GM08714 (cell line): ENCODE results near the gene MEG3.
"Not testable (repeated sequence)": the region's sequence is repeated elsewhere in the genome, so short reads cannot be mapped to it uniquely, and the experiment has no call there.

Experiments
- H3K4me3 ChIP-seq: fragments of 200-500 bp; sonication (Bioruptor generic); 2 replicates; pipeline ENCODE4 v1.5.1; 2014; ENCODE audit warnings: mild to moderate bottlenecking, low read length, inconsistent platforms
- ZNF274 ChIP-seq: IDR thresholded peaks from 2 replicates; pipeline ENCODE4 v1.6.1; 2012; ENCODE audit warnings: mild to moderate bottlenecking, low read depth, low read length

MEG3 gene

GRCh38 chr14:100784523-100785337 lies 41.2 kb upstream of the MEG3 start:
- H3K4me3 ChIP-seq, result no peak overlapping the region
- no peak for TF ChIP-seq ZNF274

- no peak overlapping the region for H3K4me3 ChIP-seq
- no peak for TF ChIP-seq ZNF274
Observed at GRCh38 chr14:100785338-100785615, 40.6 kb upstream of the MEG3 start.

- H3K4me3 ChIP-seq, result no peak overlapping the region
- TF ChIP-seq ZNF274, result no peak
Observed at GRCh38 chr14:100785626-100786025, 40.3 kb upstream of the MEG3 start.

- no peak overlapping the region for H3K4me3 ChIP-seq
- no peak for TF ChIP-seq ZNF274
Observed at GRCh38 chr14:100786131-100786530, 39.8 kb upstream of the MEG3 start.

DNA sequence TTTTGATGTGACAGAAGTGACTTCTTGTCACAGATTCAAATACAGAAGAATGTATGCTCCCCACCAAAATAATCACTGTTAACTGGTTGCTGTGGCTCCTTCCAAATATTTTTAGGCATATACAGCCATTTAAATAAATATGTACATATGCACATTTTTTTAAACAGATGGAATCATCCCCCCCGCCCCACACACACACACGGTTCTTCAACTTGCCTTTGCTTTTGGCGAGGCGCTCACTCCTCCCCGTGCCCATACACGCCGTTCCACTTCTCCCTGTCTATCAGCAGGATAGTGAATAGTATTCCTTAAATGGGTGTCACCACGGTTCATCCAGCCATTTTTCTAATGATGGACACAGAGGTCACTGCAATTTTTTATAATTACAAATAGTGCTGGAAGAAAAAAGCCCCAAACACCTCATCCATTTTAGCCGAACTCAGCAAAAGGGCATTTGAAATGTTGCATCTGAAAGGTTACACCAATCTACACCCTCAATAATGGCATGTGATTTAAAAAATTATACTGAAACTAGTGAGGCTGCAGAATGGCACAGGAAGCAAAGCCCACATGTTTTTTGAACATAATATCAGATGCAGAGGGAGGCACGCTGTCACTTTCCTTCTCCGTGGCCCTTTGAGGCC lies 39.2 kb upstream of the MEG3 start:
- no peak overlapping the region for H3K4me3 ChIP-seq
- TF ChIP-seq ZNF274, result no peak

DNA sequence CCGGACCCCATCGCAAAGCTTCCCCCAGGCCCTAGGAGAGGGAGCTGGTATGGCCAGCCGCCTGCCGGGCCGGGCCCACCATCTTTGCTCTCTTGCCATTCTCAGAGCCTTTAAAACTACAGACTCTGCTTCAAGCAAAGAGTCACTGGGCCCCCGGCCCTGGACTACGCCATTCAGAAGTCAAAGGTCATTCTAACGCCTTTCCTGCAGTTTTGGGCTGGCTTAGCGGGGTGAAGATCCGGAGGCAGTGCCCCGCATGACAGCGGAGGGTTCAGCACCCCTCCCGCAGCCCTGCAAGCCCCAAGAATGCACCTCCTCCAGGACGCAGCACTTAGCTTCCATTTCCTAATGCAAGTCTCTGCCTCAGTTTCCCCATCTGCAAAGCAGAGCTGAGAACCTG lies 38.3 kb upstream of the MEG3 start:
- no peak for TF ChIP-seq ZNF274
- H3K4me3 ChIP-seq, result no peak overlapping the region

- TF ChIP-seq ZNF274, result no peak
- H3K4me3 ChIP-seq, result no peak overlapping the region
Observed at GRCh38 chr14:100788517-100788916, 37.4 kb upstream of the MEG3 start.

GRCh38 chr14:100788942-100789341 lies 37.0 kb upstream of the MEG3 start:
- no peak for TF ChIP-seq ZNF274
- H3K4me3 ChIP-seq, result no peak overlapping the region

GRCh38 chr14:100789460-100790417 lies 36.2 kb upstream of the MEG3 start:
- H3K4me3 ChIP-seq, result no peak overlapping the region
- no peak for TF ChIP-seq ZNF274

- no peak for TF ChIP-seq ZNF274
Observed at GRCh38 chr14:100790502-100791347, 35.2 kb upstream of the MEG3 start.

GRCh38 chr14:100791348-100791735 lies 34.6 kb upstream of the MEG3 start:
- H3K4me3 ChIP-seq, result no peak overlapping the region
- no peak for TF ChIP-seq ZNF274

More at GRCh38 chr14:100790502-100791347, 35.2 kb upstream of the MEG3 start:
- no peak overlapping the region for H3K4me3 ChIP-seq

GRCh38 chr14:100791995-100792394 lies 33.9 kb upstream of the MEG3 start:
- TF ChIP-seq ZNF274, result no peak
- H3K4me3 ChIP-seq, result no peak overlapping the region

DNA sequence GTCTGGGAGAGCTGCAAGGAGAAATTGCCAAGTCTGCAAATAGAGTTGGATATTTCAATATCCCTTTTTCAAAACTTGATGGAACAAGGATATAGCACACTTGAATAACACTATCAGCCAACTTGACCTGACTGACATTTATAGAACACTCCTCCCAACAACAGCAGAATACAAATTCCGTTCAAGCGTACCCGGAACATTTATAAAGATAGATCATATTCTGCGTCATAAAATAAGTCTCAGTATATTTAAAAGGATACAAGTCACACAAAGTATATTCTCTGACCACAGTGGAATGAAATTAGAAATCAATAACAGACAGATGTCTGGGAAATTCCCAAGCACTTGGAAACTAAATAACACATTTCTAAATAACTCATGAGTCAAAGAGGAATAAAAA lies 29.0 kb upstream of the MEG3 start:
- no peak overlapping the region for H3K4me3 ChIP-seq
- TF ChIP-seq ZNF274, result no peak

DNA sequence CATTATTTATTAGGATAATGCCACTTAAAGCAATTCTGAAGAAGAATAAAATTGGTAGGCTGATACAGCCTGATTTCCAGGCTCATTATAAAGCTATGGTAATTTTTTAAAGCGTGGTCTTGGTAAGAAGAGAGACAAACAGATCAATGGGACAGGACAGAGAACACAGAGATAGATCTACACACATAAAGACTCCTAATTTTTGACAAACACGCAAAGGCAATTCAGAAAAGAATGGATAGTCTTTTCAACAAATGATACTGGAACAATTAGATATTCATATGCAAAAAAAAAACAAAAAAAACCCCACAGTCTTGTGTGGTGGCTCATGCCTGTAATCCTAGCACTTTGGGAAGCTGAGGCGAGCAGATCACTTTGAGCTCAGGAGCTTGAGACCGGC lies 25.9 kb upstream of the MEG3 start:
- no peak for TF ChIP-seq ZNF274
- no peak overlapping the region for H3K4me3 ChIP-seq

DNA sequence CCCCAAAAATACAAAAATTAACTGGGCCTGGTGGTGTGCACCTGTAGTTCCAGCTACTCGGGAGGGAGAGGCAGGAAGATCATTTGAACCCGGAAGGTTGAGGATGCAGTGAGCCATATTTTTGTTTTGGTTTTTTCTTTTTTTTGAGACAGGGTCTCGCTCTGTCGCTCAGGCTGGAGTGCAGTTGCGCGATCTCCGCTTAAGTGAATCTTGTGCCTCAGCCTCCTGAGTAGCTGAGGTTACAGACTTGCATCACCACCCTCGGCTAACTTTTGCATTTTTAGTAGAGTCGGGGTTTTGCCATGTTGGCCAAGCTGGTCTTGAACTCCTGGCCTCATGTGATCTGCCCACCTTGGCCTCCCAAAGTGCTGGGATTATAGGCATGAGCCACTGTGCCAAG lies 24.5 kb upstream of the MEG3 start:
- not testable (repeated sequence) for H3K4me3 ChIP-seq
